Keratinocyte (primary cell): Measurements from ENCODE around the gene GANC.

ENCODE experiments used
- CTCF ChIP-seq, 3 experiments: IDR thresholded peaks in 1 of 3; conservative IDR thresholded peaks in 1 of 3; optimal IDR thresholded peaks in 1 of 3; 2 replicates in 2 of 3; 3 replicates in 1 of 3; pipeline versions ENCODE3 to v1.5.1; 2011; ENCODE audit warnings: low read length in 3 of 3, mild to moderate bottlenecking in 3 of 3, moderate library complexity in 2 of 3, control low read depth in 1 of 3, inconsistent platforms in 1 of 3; ENCODE audit not compliant: insufficient read depth in 2 of 3; ENCODE audit errors: extremely low read depth in 1 of 3
- EZH2 ChIP-seq: IDR thresholded peaks from one replicate; pipeline ENCODE4 v1.6.1; 2012; ENCODE audit warnings: inconsistent platforms, mild to moderate bottlenecking, low read length, moderate library complexity

GRCh38 chr15:42363487-42363886 is 90.5 kb downstream of the GANC start:
- TF ChIP-seq CTCF (optimal IDR thresholded peaks at IDR 0.05 in 1 of 3, IDR thresholded peaks at IDR 0.05 in 1 of 3, conservative IDR thresholded peaks at IDR 0.05 in 1 of 3; ENCODE audit: extremely low read depth in 1 of 3, insufficient read depth in 2 of 3, low read length in 3 of 3): no peak
- TF ChIP-seq EZH2: no peak
